Amniotic stem cell (primary cell): Measurements from ENCODE around the gene NLGN4Y.
"Not testable (repeated sequence)": the region's sequence is repeated elsewhere in the genome, so short reads cannot be mapped to it uniquely, and the experiment has no call there.

Experiments used
- DNase-seq: peaks from one replicate; lab custom pipeline; 2025; lab: John Stamatoyannopoulos, UW

NLGN4Y gene

GRCh38 chrY:14834103-14835060 lies 310.1 kb downstream of the NLGN4Y start:
- DNase-seq = no peak

GRCh38 chrY:14837466-14837865 lies 313.1 kb downstream of the NLGN4Y start:
- DNase-seq = no peak

- no peak for DNase-seq
Observed at GRCh38 chrY:14850734-14851133, 326.4 kb downstream of the NLGN4Y start.

- DNase-seq = no peak
Observed at GRCh38 chrY:14860448-14860847, 336.1 kb downstream of the NLGN4Y start.

- not testable (repeated sequence) for DNase-seq
Observed at GRCh38 chrY:14861033-14861432, 336.7 kb downstream of the NLGN4Y start.

GRCh38 chrY:14871971-14872370 lies 347.6 kb downstream of the NLGN4Y start:
- no peak for DNase-seq
